Fibroblast of the aortic adventitia (primary cell): Measurements from ENCODE around the gene PEX1. TPM values are rescaled to one million over a fixed set of nuclear protein-coding genes. Genes with fewer than 3 reads are reported as not detected.

ENCODE experiments used
- total RNA-seq: library from RNA; depleted of rRNA; stranded (reverse); fragments of >200 nt; gene quantifications from 2 replicates; pipeline ENCODE4 v1.2.3, GENCODE V29; 2012; ENCODE audit warnings: low replicate concordance

PEX1 gene
- total RNA-seq, 1 donor: 22.3 TPM

Other genes starting within 250 kb of the PEX1 start
- 14.8 and 25.7 TPM in 2 replicates for gene GATAD1, start 81.0 kb downstream of the PEX1 start, total RNA-seq
- gene ERVW-1, start 50.6 kb downstream of the PEX1 start, total RNA-seq: not detected in 2 replicates
- 1.6 and 12.3 TPM in 2 replicates for gene RBM48, start 275 bp upstream of the PEX1 start, total RNA-seq
- 20.0 and 31.6 TPM in 2 replicates for gene FAM133B, start 61.9 kb upstream of the PEX1 start, total RNA-seq